Measurements from ENCODE around the gene SAP130.

SAP130 gene

GRCh38 chr2:127996160-127996559 is 31.7 kb downstream of the SAP130 start:
- Mint-ChIP-seq H3K36me3 (peaks cover 40% of the 10 kb centered on the region), H3K9me3 (no peaks in the 10 kb centered on the region)

GRCh38 chr2:127995725-127996124 is 32.1 kb downstream of the SAP130 start:
- H3K27me3 Mint-ChIP-seq, result no peaks in the 10 kb centered on the region
- H3K9me3 Mint-ChIP-seq, result no peaks in the 10 kb centered on the region
- ATAC-seq (ENCODE audit: low read depth), result no peak
- peaks cover 38% of the 10 kb centered on the region for H3K36me3 Mint-ChIP-seq
- DNase-seq (ENCODE audit: low spot score in 2 of 2), result no peak
- H3K4me3 Mint-ChIP-seq, result no peak overlapping the region
- H3K4me1 Mint-ChIP-seq, result no peaks in the 10 kb centered on the region
- no peak overlapping the region for H3K27ac Mint-ChIP-seq

More at GRCh38 chr2:127996160-127996559, 31.7 kb downstream of the SAP130 start:
- DNase-seq (ENCODE audit: low spot score in 2 of 2) (no peak), ATAC-seq (ENCODE audit: low read depth) (no peak)
- Mint-ChIP-seq H3K27ac (no peak overlapping the region), H3K27me3 (no peaks in the 10 kb centered on the region), H3K4me3 (no peak overlapping the region), H3K4me1 (no peaks in the 10 kb centered on the region)

- DNase-seq (ENCODE audit: low spot score in 2 of 2) (no peak), ATAC-seq (ENCODE audit: low read depth) (no peak)
- Mint-ChIP-seq H3K36me3 (peaks cover 26% of the 10 kb centered on the region), H3K27me3 (no peaks in the 10 kb centered on the region), H3K4me1 (no peaks in the 10 kb centered on the region), H3K4me3 (no peak overlapping the region), H3K9me3 (no peaks in the 10 kb centered on the region), H3K27ac (no peak overlapping the region)
These were observed 34.2 kb downstream of the SAP130 start for GRCh38 chr2:127993659-127994058.

DNA sequence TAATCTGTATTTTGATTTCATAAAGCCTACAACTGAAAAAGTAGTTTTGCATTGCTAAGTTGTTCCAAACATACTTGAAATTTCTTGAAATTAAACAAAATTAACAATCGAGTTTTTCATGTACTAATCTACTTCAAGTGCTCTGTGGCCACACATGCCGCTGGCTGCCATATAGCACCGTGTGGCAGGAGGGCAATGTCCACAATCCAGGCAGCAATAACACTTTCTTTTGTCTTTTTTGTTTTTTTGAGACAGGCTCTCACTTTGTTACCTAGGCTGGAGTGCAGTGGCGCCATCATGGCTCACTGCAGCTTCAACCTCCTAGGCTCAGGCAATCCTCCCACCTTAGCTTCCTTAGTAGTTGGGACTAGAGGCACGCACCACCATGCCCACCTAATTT is 36.1 kb downstream of the SAP130 start:
- Mint-ChIP-seq H3K4me1 (no peaks in the 10 kb centered on the region), H3K27ac (no peak overlapping the region), H3K27me3 (no peaks in the 10 kb centered on the region), H3K36me3 (peaks cover 22% of the 10 kb centered on the region), H3K4me3 (no peak overlapping the region), H3K9me3 (no peaks in the 10 kb centered on the region)
- no peak for DNase-seq (ENCODE audit: low spot score in 2 of 2)
- ATAC-seq (ENCODE audit: low read depth), result no peak

GRCh38 chr2:127986548-127987079 is 41.2 kb downstream of the SAP130 start:
- Mint-ChIP-seq H3K36me3 (peaks cover 42% of the 10 kb centered on the region), H3K4me1 (peaks cover 3% of the 10 kb centered on the region), H3K27me3 (no peaks in the 10 kb centered on the region), H3K9me3 (no peaks in the 10 kb centered on the region), H3K27ac (no peak overlapping the region), H3K4me3 (no peak overlapping the region)
- DNase-seq (ENCODE audit: low spot score in 2 of 2) (no peak), ATAC-seq (ENCODE audit: low read depth) (no peak)

GRCh38 chr2:127985735-127986134 is 42.1 kb downstream of the SAP130 start:
- ATAC-seq (ENCODE audit: low read depth), result no peak
- peaks cover 42% of the 10 kb centered on the region for H3K36me3 Mint-ChIP-seq
- no peaks in the 10 kb centered on the region for H3K9me3 Mint-ChIP-seq
- DNase-seq (ENCODE audit: low spot score in 2 of 2), result no peak
- H3K27me3 Mint-ChIP-seq, result no peaks in the 10 kb centered on the region
- H3K27ac Mint-ChIP-seq, result no peak overlapping the region
- no peak overlapping the region for H3K4me3 Mint-ChIP-seq
- H3K4me1 Mint-ChIP-seq, result peaks cover 3% of the 10 kb centered on the region

GRCh38 chr2:127985026-127985734 is 42.7 kb downstream of the SAP130 start:
- Mint-ChIP-seq H3K36me3 (peaks cover 43% of the 10 kb centered on the region), H3K9me3 (no peaks in the 10 kb centered on the region), H3K27ac (no peak overlapping the region), H3K27me3 (no peaks in the 10 kb centered on the region), H3K4me1 (peaks cover 3% of the 10 kb centered on the region), H3K4me3 (no peak overlapping the region)
- no peak for ATAC-seq (ENCODE audit: low read depth)
- no peak for DNase-seq (ENCODE audit: low spot score in 2 of 2)

GRCh38 chr2:127984551-127984950 is 43.3 kb downstream of the SAP130 start:
- Mint-ChIP-seq H3K36me3 (peaks cover 44% of the 10 kb centered on the region), H3K27ac (no peak overlapping the region), H3K4me3 (no peak overlapping the region), H3K27me3 (no peaks in the 10 kb centered on the region), H3K4me1 (peaks cover 3% of the 10 kb centered on the region), H3K9me3 (no peaks in the 10 kb centered on the region)
- DNase-seq (ENCODE audit: low spot score in 2 of 2) (no peak), ATAC-seq (ENCODE audit: low read depth) (no peak)

- no peak overlapping the region for H3K27ac Mint-ChIP-seq
These were observed 58.4 kb downstream of the SAP130 start for GRCh38 chr2:127969446-127969845.

GRCh38 chr2:127968610-127969339 is 59.1 kb downstream of the SAP130 start:
- H3K36me3 Mint-ChIP-seq, result peaks cover 32% of the 10 kb centered on the region
- no peak overlapping the region for H3K4me3 Mint-ChIP-seq
- no peak for ATAC-seq (ENCODE audit: low read depth)
- no peaks in the 10 kb centered on the region for H3K27me3 Mint-ChIP-seq
- no peaks in the 10 kb centered on the region for H3K9me3 Mint-ChIP-seq
- no peak overlapping the region for H3K27ac Mint-ChIP-seq
- peaks cover 2% of the 10 kb centered on the region for H3K4me1 Mint-ChIP-seq
- no peak for DNase-seq (ENCODE audit: low spot score in 2 of 2)

More at GRCh38 chr2:127969446-127969845, 58.4 kb downstream of the SAP130 start:
- ATAC-seq (ENCODE audit: low read depth), result no peak
- Mint-ChIP-seq H3K27me3 (no peaks in the 10 kb centered on the region), H3K4me1 (peaks cover 2% of the 10 kb centered on the region), H3K9me3 (no peaks in the 10 kb centered on the region), H3K4me3 (no peak overlapping the region), H3K36me3 (peaks cover 33% of the 10 kb centered on the region)
- DNase-seq (ENCODE audit: low spot score in 2 of 2), result no peak

GRCh38 chr2:127961729-127962128 is 66.1 kb downstream of the SAP130 start:
- ATAC-seq (ENCODE audit: low read depth), result no peak
- Mint-ChIP-seq H3K36me3 (peaks cover 35% of the 10 kb centered on the region), H3K4me1 (no peaks in the 10 kb centered on the region), H3K27ac (no peak overlapping the region), H3K4me3 (no peak overlapping the region), H3K27me3 (no peaks in the 10 kb centered on the region), H3K9me3 (no peaks in the 10 kb centered on the region)
- no peak for DNase-seq (ENCODE audit: low spot score in 2 of 2)

- peaks cover 27% of the 10 kb centered on the region for H3K36me3 Mint-ChIP-seq
- no peak overlapping the region for H3K4me3 Mint-ChIP-seq
- ATAC-seq (ENCODE audit: low read depth), result no peak
- no peak for DNase-seq (ENCODE audit: low spot score in 2 of 2)
- H3K27ac Mint-ChIP-seq, result no peak overlapping the region
- H3K9me3 Mint-ChIP-seq, result no peaks in the 10 kb centered on the region
- H3K4me1 Mint-ChIP-seq, result no peaks in the 10 kb centered on the region
- no peaks in the 10 kb centered on the region for H3K27me3 Mint-ChIP-seq
These were observed 70.6 kb downstream of the SAP130 start for GRCh38 chr2:127957240-127957639.

- no peak overlapping the region for H3K27ac Mint-ChIP-seq
- H3K4me1 Mint-ChIP-seq, result peaks cover 7% of the 10 kb centered on the region
- H3K9me3 Mint-ChIP-seq, result no peaks in the 10 kb centered on the region
- DNase-seq (ENCODE audit: low spot score in 2 of 2) (no peak), ATAC-seq (ENCODE audit: low read depth) (no peak)
- peaks cover 18% of the 10 kb centered on the region for H3K36me3 Mint-ChIP-seq
- no peaks in the 10 kb centered on the region for H3K27me3 Mint-ChIP-seq
- no peak overlapping the region for H3K4me3 Mint-ChIP-seq
These were observed 73.0 kb downstream of the SAP130 start for GRCh38 chr2:127954857-127955256.

DNA sequence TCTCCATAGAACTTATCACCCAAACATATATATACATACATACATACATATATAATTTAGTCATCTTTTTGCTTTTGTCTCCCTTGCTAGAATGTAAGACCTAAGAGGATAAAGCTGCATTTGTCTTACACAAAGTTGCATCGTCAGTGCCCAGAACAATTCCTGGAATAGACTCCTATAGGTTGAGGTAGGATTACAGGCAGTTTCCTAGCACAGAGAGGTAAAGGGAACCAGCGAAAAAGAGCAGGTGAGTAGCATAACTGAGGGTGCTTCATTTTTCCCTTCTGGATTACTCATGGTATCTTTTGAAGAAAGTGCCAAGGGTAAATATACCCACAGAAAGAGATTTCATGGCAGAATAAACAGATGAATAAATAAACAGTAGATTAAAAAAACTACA is 74.0 kb downstream of the SAP130 start:
- no peak for ATAC-seq (ENCODE audit: low read depth)

More for the DNA sequence above, 74.0 kb downstream of the SAP130 start:
- DNase-seq (ENCODE audit: low spot score in 2 of 2), result no peak
- Mint-ChIP-seq H3K27ac (no peak overlapping the region), H3K27me3 (no peaks in the 10 kb centered on the region), H3K9me3 (no peaks in the 10 kb centered on the region), H3K4me1 (peaks cover 7% of the 10 kb centered on the region), H3K4me3 (no peak overlapping the region), H3K36me3 (peaks cover 17% of the 10 kb centered on the region)
